NOMO-1 (cell line): ENCODE data around the gene LIMD2.
"Not testable (repeated sequence)": the region's sequence is repeated elsewhere in the genome, so short reads cannot be mapped to it uniquely, and the experiment has no call there.

Experiments
- DNase-seq, 2 experiments: peaks; one replicate each; lab custom pipeline; 2025; ENCODE audit not compliant: unreplicated experiment in 2 of 2; lab: John Stamatoyannopoulos, UW

Gene LIMD2

GRCh38 chr17:63699638-63700527 is at the start of gene LIMD2:
TSS of gene LIMD2 (minus strand) at chr17:63700125. CDS start at chr17:63699298, 827 bp downstream.
- peak; percentile 33 for DNase-seq

GRCh38 chr17:63741408-63742173 is 41.7 kb upstream of the LIMD2 start, which contains the start of gene STRADA:
TSS of gene STRADA (minus strand) at chr17:63741799. CDS start at chr17:63728369, 13,430 bp downstream.
- peak; percentile 98 to 99 for DNase-seq

- DNase-seq: peak in 1 of 2 experiments; percentile 57
Measured at GRCh38 chr17:63741143-63741407, 41.1 kb upstream of the LIMD2 start.

- peak in 1 of 2 experiments; percentile 49 for DNase-seq
Measured at GRCh38 chr17:63740464-63741142, 40.7 kb upstream of the LIMD2 start.

- no peak for DNase-seq
Measured at GRCh38 chr17:63735691-63736090, 35.8 kb upstream of the LIMD2 start.

- DNase-seq: no peak
Measured at GRCh38 chr17:63722403-63722802, 22.5 kb upstream of the LIMD2 start.

GRCh38 chr17:63720194-63720593 is 20.3 kb upstream of the LIMD2 start:
- not testable (repeated sequence) for DNase-seq

- no peak for DNase-seq
Measured at GRCh38 chr17:63718988-63719387, 19.1 kb upstream of the LIMD2 start.

GRCh38 chr17:63716426-63716825 is 16.5 kb upstream of the LIMD2 start:
- DNase-seq: no peak

- DNase-seq: no peak
Measured at GRCh38 chr17:63714550-63715277, 14.8 kb upstream of the LIMD2 start.

- no peak for DNase-seq
Measured at GRCh38 chr17:63709110-63709509, 9.2 kb upstream of the LIMD2 start.

GRCh38 chr17:63707151-63707550 is 7.2 kb upstream of the LIMD2 start:
- no peak for DNase-seq

- no peak for DNase-seq
Measured at GRCh38 chr17:63706336-63707082, 6.6 kb upstream of the LIMD2 start.

- no peak for DNase-seq
Measured at GRCh38 chr17:63705657-63706056, 5.7 kb upstream of the LIMD2 start.

- no peak for DNase-seq
Measured at GRCh38 chr17:63704836-63705235, 4.9 kb upstream of the LIMD2 start.

GRCh38 chr17:63704259-63704576 is 4.3 kb upstream of the LIMD2 start:
- DNase-seq: no peak

GRCh38 chr17:63703556-63704258 is 3.8 kb upstream of the LIMD2 start:
- no peak for DNase-seq

- DNase-seq: no peak
Measured at GRCh38 chr17:63703029-63703428, 3.1 kb upstream of the LIMD2 start.

GRCh38 chr17:63702721-63703015 is 2.7 kb upstream of the LIMD2 start:
- no peak for DNase-seq
